ENCODE measurements around the gene KIF19.

The KIF19 gene

DNA sequence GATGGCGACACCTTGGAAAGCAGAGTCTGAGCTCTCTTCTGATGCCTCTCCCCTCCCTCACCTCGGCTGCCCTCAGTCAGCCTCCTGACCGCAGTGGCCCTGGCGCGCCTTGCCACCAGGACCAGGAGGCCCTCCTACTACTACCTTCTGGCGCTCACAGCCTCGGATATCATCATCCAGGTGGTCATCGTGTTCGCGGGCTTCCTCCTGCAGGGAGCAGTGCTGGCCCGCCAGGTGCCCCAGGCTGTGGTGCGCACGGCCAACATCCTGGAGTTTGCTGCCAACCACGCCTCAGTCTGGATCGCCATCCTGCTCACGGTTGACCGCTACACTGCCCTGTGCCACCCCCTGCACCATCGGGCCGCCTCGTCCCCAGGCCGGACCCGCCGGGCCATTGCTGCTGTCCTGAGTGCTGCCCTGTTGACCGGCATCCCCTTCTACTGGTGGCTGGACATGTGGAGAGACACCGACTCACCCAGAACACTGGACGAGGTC lies 45.7 kb downstream of the KIF19 start:
- Histone ChIP-seq H3K4me3 (replicated peaks; ENCODE audit: low read depth, low read length) (no peak overlapping the region), H3K27me3 (replicated peaks; ENCODE audit: control insufficient read depth, insufficient read depth, low read length) (0 out of 2 replicates have a peak, but pooled peaks cover 1% of the 10 kb centered on the region), H3K36me3 (ENCODE audit: control insufficient read depth, insufficient read depth, low read length) (no peaks in the 10 kb centered on the region)
- no peak for DNase-seq (ENCODE audit: extremely low read depth, insufficient read length)
- TF ChIP-seq, protein P1, sequence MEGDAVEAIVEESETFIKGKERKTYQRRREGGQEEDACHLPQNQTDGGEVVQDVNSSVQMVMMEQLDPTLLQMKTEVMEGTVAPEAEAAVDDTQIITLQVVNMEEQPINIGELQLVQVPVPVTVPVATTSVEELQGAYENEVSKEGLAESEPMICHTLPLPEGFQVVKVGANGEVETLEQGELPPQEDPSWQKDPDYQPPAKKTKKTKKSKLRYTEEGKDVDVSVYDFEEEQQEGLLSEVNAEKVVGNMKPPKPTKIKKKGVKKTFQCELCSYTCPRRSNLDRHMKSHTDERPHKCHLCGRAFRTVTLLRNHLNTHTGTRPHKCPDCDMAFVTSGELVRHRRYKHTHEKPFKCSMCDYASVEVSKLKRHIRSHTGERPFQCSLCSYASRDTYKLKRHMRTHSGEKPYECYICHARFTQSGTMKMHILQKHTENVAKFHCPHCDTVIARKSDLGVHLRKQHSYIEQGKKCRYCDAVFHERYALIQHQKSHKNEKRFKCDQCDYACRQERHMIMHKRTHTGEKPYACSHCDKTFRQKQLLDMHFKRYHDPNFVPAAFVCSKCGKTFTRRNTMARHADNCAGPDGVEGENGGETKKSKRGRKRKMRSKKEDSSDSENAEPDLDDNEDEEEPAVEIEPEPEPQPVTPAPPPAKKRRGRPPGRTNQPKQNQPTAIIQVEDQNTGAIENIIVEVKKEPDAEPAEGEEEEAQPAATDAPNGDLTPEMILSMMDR (IDR thresholded peaks at IDR 0.05; ENCODE audit: insufficient read depth, low read length, poor library complexity, severe bottlenecking) = no peak

DNA sequence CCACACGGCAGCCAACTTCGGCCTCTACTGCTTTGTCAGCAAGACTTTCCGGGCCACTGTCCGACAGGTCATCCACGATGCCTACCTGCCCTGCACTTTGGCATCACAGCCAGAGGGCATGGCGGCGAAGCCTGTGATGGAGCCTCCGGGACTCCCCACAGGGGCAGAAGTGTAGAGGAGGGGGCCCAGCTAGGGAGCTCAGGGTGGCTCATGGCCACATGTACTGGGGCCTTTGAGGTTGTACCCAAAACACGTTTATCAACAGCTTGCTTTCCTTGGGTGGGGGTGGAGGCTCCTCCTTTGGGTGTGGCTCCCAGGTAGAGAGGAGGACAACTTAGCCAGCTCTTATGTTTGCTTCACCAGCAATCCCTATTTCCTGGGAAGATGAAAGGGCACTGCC lies 46.4 kb downstream of the KIF19 start:
- Histone ChIP-seq H3K4me3 (replicated peaks; ENCODE audit: low read depth, low read length) (no peak overlapping the region), H3K36me3 (ENCODE audit: control insufficient read depth, insufficient read depth, low read length) (no peaks in the 10 kb centered on the region), H3K27me3 (replicated peaks; ENCODE audit: control insufficient read depth, insufficient read depth, low read length) (0 out of 2 replicates have a peak, but pooled peaks cover 1% of the 10 kb centered on the region)
- no peak for DNase-seq (ENCODE audit: extremely low read depth, insufficient read length)
- TF ChIP-seq, protein P1 (IDR thresholded peaks at IDR 0.05; ENCODE audit: insufficient read depth, low read length, poor library complexity, severe bottlenecking) = no peak

DNA sequence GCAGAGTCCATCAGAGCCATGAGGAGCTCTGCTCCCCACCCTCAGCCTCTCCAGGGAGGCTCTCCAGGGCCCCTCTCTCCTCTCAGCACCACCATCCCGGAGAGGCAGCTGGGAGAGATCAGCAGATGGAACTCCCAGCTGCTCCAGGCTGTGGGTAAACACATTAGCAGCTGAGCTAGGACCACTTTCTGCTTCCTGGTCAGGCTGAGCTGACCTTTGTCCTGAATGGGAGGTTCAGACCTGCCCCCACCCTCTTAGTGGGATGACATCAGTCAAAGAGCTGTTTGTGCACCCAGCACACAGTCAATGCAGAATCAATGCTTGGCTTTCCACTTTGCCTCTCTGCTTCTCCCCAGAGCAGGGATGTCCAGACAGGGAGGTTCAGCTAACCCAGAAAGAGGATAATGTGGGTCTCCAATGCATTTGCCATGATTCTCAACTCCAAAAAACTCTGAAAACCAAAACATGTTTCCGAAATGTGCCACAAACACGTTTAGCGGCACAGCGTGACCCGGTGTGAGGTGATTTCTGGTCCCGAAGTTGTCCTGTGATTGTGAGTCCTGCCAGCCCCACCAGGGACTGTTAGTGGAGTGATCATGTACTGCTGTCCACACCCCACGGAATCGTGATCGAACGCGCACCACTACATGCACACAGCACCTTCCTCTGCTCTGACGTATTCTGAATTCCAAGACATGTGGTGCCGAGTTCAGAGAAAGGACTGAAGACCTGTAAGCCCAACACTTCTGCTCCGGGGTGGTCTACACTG lies 48.0 kb downstream of the KIF19 start:
- DNase-seq (ENCODE audit: extremely low read depth, insufficient read length) = no peak
- H3K4me3 ChIP-seq (replicated peaks; ENCODE audit: low read depth, low read length) = no peak overlapping the region
- no peaks in the 10 kb centered on the region for H3K36me3 ChIP-seq (ENCODE audit: control insufficient read depth, insufficient read depth, low read length)
- no peaks in the 10 kb centered on the region for H3K27me3 ChIP-seq (replicated peaks; ENCODE audit: control insufficient read depth, insufficient read depth, low read length)
- TF ChIP-seq, protein P1 (IDR thresholded peaks at IDR 0.05; ENCODE audit: insufficient read depth, low read length, poor library complexity, severe bottlenecking) = no peak

DNA sequence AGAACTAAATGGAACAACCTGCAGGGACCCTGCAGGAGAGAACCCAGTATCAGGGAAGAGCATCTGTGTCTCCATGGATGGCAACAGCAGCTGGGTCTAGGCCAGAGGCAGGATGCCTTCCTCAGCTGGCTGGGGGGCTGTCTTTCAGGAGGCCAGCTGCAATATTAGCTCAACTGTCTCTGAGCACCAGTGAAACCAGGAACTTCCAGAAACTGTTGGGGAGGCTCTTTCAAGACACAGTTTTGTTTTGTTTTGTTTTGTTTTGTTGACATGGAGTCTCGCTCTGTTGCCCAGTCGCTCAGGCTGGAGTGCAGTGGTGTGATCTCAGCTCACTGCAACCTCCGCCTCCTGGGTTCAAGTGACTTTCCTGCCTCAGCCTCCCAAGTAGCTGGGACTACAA lies 48.8 kb downstream of the KIF19 start:
- Histone ChIP-seq H3K36me3 (ENCODE audit: control insufficient read depth, insufficient read depth, low read length) (no peaks in the 10 kb centered on the region), H3K4me3 (replicated peaks; ENCODE audit: low read depth, low read length) (no peak overlapping the region), H3K27me3 (replicated peaks; ENCODE audit: control insufficient read depth, insufficient read depth, low read length) (no peaks in the 10 kb centered on the region)
- no peak for DNase-seq (ENCODE audit: extremely low read depth, insufficient read length)
- TF ChIP-seq, protein P1 (IDR thresholded peaks at IDR 0.05; ENCODE audit: insufficient read depth, low read length, poor library complexity, severe bottlenecking) = no peak

DNA sequence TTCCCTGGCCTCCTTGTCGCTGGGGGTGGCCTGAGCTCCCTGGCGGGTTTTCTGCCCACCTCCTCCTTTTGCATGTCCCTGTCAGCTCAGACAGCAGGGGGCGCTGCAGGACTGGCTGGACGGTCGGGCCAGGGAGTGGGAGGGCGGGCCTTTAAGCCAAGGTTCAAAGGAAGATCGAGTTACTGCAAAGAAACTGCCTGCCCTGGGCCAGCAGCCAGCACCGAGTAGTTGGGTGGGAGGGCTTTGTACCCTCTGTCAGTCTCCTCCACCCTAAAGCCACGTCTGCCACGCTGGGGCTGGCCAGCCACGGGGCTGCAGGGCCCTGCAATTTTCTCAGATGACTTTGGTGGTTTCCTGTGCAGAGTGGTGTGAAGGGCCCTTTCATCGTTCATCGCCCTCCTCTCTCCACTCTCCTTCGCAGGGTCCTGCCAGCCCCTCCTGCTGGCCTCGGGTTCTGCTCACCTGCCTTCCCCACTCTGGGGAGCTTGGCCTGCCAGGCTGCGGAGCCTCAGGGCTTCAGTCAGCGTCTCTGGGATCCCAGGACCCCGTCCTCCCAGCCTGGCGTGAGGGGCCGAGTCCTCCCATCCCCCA lies 53.6 kb downstream of the KIF19 start:
- DNase-seq (ENCODE audit: extremely low read depth, insufficient read length) = peak; percentile 64
- Histone ChIP-seq H3K36me3 (ENCODE audit: control insufficient read depth, insufficient read depth, low read length) (no peaks in the 10 kb centered on the region), H3K27me3 (replicated peaks; ENCODE audit: control insufficient read depth, insufficient read depth, low read length) (no peaks in the 10 kb centered on the region; the same call in 1 of the 2 replicates), H3K4me3 (replicated peaks; ENCODE audit: low read depth, low read length) (no peak overlapping the region)
- TF ChIP-seq, protein P1 (IDR thresholded peaks at IDR 0.05; ENCODE audit: insufficient read depth, low read length, poor library complexity, severe bottlenecking) = peak; percentile 91
